Skeletal muscle satellite cell (primary cell): ENCODE data around the gene EEF1A1.
"Not testable (repeated sequence)": the region's sequence is repeated elsewhere in the genome, so short reads cannot be mapped to it uniquely, and the experiment has no call there.

Experiments used
- H3K27me3 ChIP-seq: 2 replicates; pipeline ENCODE4 v1.7.0; 2013; ENCODE audit warnings: low read length; ENCODE audit not compliant: control insufficient read depth, insufficient read depth
- H3K36me3 ChIP-seq: 2 replicates; pipeline ENCODE4 v1.7.0; 2013; ENCODE audit warnings: mild to moderate bottlenecking, control low read depth, low read length; ENCODE audit not compliant: insufficient read depth
- H3K4me1 ChIP-seq: 2 replicates; pipeline ENCODE4 v1.7.0; 2013; ENCODE audit warnings: low read length; ENCODE audit not compliant: control insufficient read depth, insufficient read depth
- H3K4me2 ChIP-seq: 2 replicates; pipeline ENCODE4 v1.7.0; 2013; ENCODE audit warnings: mild to moderate bottlenecking, low read length
- H3K4me3 ChIP-seq: 2 replicates; pipeline ENCODE4 v1.7.0; 2013; ENCODE audit warnings: low read length
- H3K9ac ChIP-seq: 2 replicates; pipeline ENCODE4 v1.7.0; 2013; ENCODE audit warnings: mild to moderate bottlenecking, low read depth, low read length, moderate library complexity
- H3K9me3 ChIP-seq: replicated peaks from 2 replicates; pipeline ENCODE4 v1.7.0; 2013; ENCODE audit warnings: mild to moderate bottlenecking, control low read depth, low read length

Gene EEF1A1

GRCh38 chr6:73558624-73559398 lies 38.0 kb upstream of the EEF1A1 start:
- no peak overlapping the region for H3K9ac ChIP-seq
- no peak overlapping the region for H3K4me3 ChIP-seq
- H3K36me3 ChIP-seq = no peaks in the 10 kb centered on the region
- no peaks in the 10 kb centered on the region for H3K9me3 ChIP-seq
- no peak overlapping the region for H3K4me2 ChIP-seq
- no peaks in the 10 kb centered on the region for H3K4me1 ChIP-seq
- no peaks in the 10 kb centered on the region for H3K27me3 ChIP-seq

- no peaks in the 10 kb centered on the region for H3K36me3 ChIP-seq
- no peaks in the 10 kb centered on the region for H3K27me3 ChIP-seq
- no peak overlapping the region for H3K4me3 ChIP-seq
- H3K4me2 ChIP-seq = no peak overlapping the region
- no peak overlapping the region for H3K9ac ChIP-seq
- no peaks in the 10 kb centered on the region for H3K9me3 ChIP-seq
- H3K4me1 ChIP-seq = no peaks in the 10 kb centered on the region
Observed at GRCh38 chr6:73556836-73557235, 36.0 kb upstream of the EEF1A1 start.

GRCh38 chr6:73555380-73555949 lies 34.6 kb upstream of the EEF1A1 start:
- not testable (repeated sequence) for H3K27me3 ChIP-seq, H3K9ac ChIP-seq

GRCh38 chr6:73551115-73551514 lies 30.3 kb upstream of the EEF1A1 start:
- not testable (repeated sequence) for H3K9ac ChIP-seq, H3K27me3 ChIP-seq, H3K4me1 ChIP-seq

More at GRCh38 chr6:73555380-73555949, 34.6 kb upstream of the EEF1A1 start:
- not testable (repeated sequence) for H3K9me3 ChIP-seq, H3K4me2 ChIP-seq, H3K4me3 ChIP-seq, H3K4me1 ChIP-seq, H3K36me3 ChIP-seq

GRCh38 chr6:73548458-73549446 lies 27.9 kb upstream of the EEF1A1 start:
- no peaks in the 10 kb centered on the region for H3K27me3 ChIP-seq
- H3K4me3 ChIP-seq = no peak overlapping the region
- no peak overlapping the region for H3K4me2 ChIP-seq
- no peak overlapping the region for H3K9ac ChIP-seq
- H3K9me3 ChIP-seq = no peaks in the 10 kb centered on the region
- H3K36me3 ChIP-seq = no peaks in the 10 kb centered on the region
- H3K4me1 ChIP-seq = no peaks in the 10 kb centered on the region

More at GRCh38 chr6:73551115-73551514, 30.3 kb upstream of the EEF1A1 start:
- H3K4me3 ChIP-seq, H3K4me2 ChIP-seq, H3K36me3 ChIP-seq, H3K9me3 ChIP-seq: not testable (repeated sequence)

GRCh38 chr6:73547036-73547435 lies 26.2 kb upstream of the EEF1A1 start:
- no peak overlapping the region for H3K9ac ChIP-seq
- H3K4me3 ChIP-seq = no peak overlapping the region
- no peaks in the 10 kb centered on the region for H3K9me3 ChIP-seq
- no peaks in the 10 kb centered on the region for H3K4me1 ChIP-seq
- H3K4me2 ChIP-seq = no peak overlapping the region
- H3K36me3 ChIP-seq = no peaks in the 10 kb centered on the region
- no peaks in the 10 kb centered on the region for H3K27me3 ChIP-seq

- Histone ChIP-seq H3K9ac (no peak overlapping the region), H3K4me3 (no peak overlapping the region), H3K9me3 (no peaks in the 10 kb centered on the region), H3K4me2 (no peak overlapping the region), H3K4me1 (no peaks in the 10 kb centered on the region), H3K27me3 (no peaks in the 10 kb centered on the region), H3K36me3 (no peaks in the 10 kb centered on the region)
Observed at GRCh38 chr6:73542891-73543290, 22.1 kb upstream of the EEF1A1 start.

DNA sequence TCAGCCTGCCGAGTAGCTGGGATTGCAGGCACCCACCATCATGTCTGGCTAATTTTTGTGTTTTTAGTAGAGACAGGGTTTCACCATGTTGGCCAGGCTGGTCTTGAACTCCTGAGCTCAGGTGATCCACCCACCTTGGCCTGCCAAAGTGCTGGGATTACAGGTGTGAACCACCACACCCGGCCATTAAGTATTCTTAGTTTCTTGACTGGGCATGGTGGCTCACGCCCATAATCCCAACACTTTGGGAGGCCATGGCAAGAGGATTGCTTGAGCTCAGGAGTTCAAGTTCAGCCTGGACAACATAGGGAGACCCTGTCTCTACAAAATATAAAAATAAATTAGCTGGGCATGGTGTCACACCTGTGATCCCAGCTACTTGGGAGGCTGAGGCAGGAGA lies 21.6 kb upstream of the EEF1A1 start:
- not testable (repeated sequence) for H3K4me1 ChIP-seq

DNA sequence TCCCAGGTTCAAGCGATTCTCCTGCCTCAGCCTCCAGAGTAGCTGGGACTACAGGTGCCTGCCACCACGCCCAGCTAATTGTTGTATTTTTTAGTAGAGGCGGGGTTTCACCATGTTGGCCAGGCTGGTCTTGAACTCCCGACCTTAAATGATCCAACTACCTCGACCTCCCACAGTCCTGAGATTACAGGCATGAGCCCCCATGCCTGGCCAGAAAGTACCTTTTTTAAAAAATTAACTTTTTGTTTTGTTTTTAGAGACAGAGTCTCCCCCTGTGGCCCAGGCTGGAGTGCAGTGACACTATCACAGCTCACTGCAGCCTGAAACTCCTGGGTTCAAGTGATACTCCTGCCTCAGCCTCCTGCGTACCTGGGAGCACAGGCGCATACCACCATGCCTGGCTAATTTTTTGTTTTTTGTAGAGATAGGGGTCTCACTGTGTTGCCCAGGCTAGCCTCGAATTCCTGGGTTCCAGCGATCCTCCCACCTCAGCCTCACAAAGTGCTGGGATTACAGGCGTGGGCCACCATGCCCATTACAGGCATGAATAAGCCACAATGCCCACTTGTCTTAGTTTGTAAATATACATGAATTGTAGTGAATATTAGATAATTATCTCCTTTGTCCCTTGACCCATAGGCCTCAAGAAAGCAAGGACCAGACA lies 17.4 kb upstream of the EEF1A1 start:
- no peaks in the 10 kb centered on the region for H3K4me1 ChIP-seq
- no peaks in the 10 kb centered on the region for H3K27me3 ChIP-seq
- no peak overlapping the region for H3K9ac ChIP-seq
- H3K4me2 ChIP-seq = no peak overlapping the region
- H3K4me3 ChIP-seq = no peak overlapping the region
- no peaks in the 10 kb centered on the region for H3K9me3 ChIP-seq
- H3K36me3 ChIP-seq = no peaks in the 10 kb centered on the region

More for the DNA sequence above, 21.6 kb upstream of the EEF1A1 start:
- H3K4me2 ChIP-seq, H3K9ac ChIP-seq, H3K36me3 ChIP-seq, H3K27me3 ChIP-seq, H3K4me3 ChIP-seq, H3K9me3 ChIP-seq: not testable (repeated sequence)

- Histone ChIP-seq H3K36me3 (no peaks in the 10 kb centered on the region), H3K9me3 (no peaks in the 10 kb centered on the region), H3K4me2 (no peak overlapping the region), H3K4me3 (no peak overlapping the region), H3K4me1 (no peaks in the 10 kb centered on the region), H3K27me3 (no peaks in the 10 kb centered on the region), H3K9ac (no peak overlapping the region)
Observed at GRCh38 chr6:73537677-73538076, 16.8 kb upstream of the EEF1A1 start.

- Histone ChIP-seq H3K4me1 (no peaks in the 10 kb centered on the region), H3K4me2 (no peak overlapping the region), H3K36me3 (no peaks in the 10 kb centered on the region), H3K9me3 (no peaks in the 10 kb centered on the region), H3K9ac (no peak overlapping the region), H3K27me3 (peaks cover 3% of the 10 kb centered on the region), H3K4me3 (no peak overlapping the region)
Observed at GRCh38 chr6:73534628-73535027, 13.8 kb upstream of the EEF1A1 start.
